NCI-H1436 (cell line): ENCODE results near the gene IRAK4.
A peak's percentile ranks its signal among the peaks of the same experiment; 100 is the strongest.
"Not testable (repeated sequence)": the region's sequence is repeated elsewhere in the genome, so short reads cannot be mapped to it uniquely, and the experiment has no call there.

ENCODE experiments used
- DNase-seq: peaks from one replicate; lab custom pipeline; 2025; lab: John Stamatoyannopoulos, UW

IRAK4 gene

GRCh38 chr12:43758728-43759563 is at the start of gene IRAK4, which contains the start of gene PUS7L:
Gene IRAK4, plus strand, starts transcription at chr12:43758951. Its CDS starts 9,161 bp downstream, at chr12:43768112.
Gene PUS7L, minus strand, starts transcription at chr12:43758790. Its CDS starts 3,545 bp downstream, at chr12:43755245.
- DNase-seq: peak; percentile 96

GRCh38 chr12:43711348-43711747 is 47.4 kb upstream of the IRAK4 start:
- no peak for DNase-seq

DNA sequence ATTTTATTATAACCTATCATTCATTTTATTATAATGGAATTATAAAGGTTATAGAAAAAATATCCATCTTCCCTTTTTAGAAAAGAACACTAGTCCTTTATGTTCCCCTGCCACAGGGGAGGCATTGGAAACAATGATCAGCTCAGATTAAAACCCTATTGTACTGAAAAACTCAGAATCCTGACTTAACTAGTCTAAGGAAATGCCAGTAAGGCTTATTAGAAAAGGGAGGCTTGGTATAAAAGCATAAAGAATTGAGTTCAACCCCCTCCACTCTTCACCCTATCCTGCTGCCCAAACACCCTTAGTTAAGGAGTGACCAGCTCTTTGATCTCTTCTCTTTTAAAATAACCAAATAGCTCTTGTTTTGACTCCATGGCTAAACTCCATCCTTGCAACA is 36.1 kb upstream of the IRAK4 start:
- no peak for DNase-seq

DNA sequence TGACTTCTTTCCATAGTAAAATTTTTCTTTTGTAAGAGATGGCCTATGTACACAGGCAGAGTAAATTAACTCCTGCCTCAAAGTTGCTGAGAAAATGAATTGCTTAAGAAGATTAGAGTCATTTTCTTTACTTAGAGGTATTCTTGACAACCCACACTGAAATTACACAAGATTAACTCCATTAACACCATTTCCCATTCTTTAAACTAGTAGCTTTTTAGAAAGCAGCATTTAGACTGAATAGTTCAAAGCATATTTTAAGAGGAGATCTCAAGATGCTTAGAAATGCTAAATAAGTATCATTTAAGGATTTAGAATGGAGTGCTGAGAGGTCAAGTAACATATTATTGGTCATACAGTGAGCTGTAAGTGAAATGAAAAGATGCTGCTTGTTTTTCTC is 35.6 kb upstream of the IRAK4 start:
- no peak for DNase-seq

DNA sequence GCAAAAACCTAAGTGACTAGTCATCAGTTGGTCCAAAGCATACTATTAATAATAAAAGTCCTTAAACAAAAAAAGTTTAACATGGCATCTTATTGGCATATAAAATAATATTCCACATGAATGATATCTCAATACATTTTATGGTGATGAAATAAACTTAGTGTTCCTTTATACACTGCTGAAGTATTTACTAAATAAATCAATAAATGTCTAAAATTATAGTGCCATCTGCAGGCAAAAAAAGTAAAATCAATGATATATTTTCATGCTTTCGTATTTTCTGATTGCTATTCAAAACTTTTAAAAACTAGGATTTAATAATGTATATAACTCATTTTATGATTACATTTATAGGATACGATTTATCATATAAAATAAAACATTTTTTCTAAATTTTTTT is 30.6 kb upstream of the IRAK4 start:
- no peak for DNase-seq

GRCh38 chr12:43728698-43729097 is 30.1 kb upstream of the IRAK4 start:
- DNase-seq: no peak

DNA sequence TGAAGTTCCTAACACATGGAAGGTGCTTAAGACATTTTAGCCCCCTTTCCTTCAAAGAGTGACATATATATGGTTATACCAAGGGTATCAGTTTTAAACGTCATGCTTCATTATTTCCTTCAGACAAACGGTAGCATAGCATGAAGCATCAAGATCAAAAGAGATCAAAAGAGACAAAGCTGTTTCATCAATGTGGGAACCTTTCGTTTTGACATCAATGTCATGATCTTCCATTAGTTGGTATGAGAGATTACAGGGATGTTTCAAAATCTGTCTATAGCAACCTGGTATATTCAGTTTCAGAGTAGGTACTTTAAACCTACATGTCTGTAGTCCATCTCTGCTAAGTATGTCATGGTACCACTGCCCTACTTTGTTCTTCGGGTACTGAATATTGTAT is 28.5 kb upstream of the IRAK4 start:
- DNase-seq: no peak

DNA sequence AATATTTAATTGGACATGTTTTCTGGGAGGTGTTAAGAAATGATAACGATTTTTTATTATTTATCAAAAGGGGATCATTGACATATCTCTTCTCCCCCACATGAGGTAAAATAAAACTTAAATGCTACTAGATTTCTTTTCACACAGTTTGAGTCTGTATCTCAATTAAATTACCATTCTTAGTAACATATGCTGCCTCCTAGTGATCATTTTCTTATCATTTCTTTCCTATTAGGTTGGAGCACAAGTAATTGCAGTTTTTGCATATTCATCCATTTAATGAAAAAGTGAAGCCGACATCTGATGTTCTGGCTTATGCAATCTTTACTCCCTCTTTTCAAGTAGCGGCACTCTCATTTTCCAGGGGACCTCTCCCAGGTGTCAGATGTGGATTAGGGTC is 25.1 kb upstream of the IRAK4 start:
- no peak for DNase-seq

DNA sequence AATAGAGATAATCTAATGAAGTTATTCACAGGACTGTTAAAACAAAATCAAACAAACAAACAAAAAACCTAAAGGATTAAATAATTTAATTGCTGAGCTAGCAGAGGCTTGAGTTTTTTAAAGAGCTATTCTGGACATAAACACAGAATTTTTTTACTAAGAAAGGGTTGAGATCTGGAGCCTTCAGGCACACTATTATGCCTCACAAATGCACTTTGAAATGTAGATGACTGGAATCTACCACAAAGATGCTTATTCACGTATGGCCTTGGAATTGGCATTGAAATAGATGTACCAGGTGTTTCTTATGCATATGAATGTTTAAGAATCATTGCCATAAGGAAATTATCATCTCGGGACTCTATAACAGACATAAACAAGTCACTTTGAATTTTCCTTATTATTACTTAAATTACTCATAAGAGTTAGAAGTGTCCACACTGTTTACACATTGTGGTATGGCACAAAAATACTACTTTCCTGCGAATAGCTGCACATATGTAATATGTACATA is 21.8 kb upstream of the IRAK4 start:
- no peak for DNase-seq

GRCh38 chr12:43737646-43738045 is 21.1 kb upstream of the IRAK4 start:
- DNase-seq: no peak

DNA sequence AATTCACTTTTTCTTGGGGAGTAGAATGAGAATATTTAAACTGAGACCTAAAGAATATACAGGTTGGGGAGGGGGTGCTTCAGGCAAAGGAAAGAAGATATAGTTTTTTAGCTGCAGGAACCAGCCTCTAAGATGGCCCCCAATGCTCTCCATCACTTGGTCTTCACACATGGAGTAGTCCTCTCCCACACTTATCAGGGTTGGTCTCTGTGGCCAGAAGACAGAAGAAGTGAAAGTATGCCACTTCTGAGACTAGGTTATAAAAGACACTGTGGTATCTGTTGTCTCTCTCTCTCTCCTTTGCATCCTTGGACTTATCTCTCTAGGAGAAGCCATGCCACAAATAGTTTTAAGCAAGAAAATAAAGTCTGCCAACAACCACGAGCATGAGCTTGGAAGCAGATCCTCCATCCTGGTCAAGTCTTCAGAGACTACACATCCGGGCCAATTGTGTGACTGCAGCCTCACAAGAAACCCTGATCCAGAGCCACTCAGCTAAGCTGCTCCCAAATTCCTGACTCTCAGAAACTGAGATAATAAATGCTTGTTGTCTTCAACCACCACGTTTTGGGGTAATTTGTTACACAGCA is 18.1 kb upstream of the IRAK4 start:
- no peak for DNase-seq

GRCh38 chr12:43742106-43742505 is 16.6 kb upstream of the IRAK4 start:
- no peak for DNase-seq

DNA sequence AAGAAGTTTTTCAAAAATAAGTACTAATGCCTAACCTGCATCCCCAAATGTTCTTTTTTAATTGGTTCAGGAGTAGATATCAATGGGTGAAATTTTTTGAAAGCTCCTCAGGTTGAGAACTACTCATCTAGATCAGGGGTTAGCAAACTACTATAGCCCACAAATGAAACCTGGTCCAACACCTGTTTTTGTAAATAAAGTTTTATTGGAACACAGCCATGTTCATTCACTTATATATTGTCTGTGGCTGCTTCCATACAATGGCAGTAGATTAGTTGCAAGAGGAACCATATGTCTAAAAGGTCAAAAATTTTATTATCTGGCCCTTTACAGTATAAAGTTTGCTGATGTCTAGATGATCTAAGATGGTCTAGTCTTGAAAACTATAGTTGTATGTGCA is 13.9 kb upstream of the IRAK4 start:
- no peak for DNase-seq

GRCh38 chr12:43749016-43749415 is 9.7 kb upstream of the IRAK4 start:
- DNase-seq: no peak

DNA sequence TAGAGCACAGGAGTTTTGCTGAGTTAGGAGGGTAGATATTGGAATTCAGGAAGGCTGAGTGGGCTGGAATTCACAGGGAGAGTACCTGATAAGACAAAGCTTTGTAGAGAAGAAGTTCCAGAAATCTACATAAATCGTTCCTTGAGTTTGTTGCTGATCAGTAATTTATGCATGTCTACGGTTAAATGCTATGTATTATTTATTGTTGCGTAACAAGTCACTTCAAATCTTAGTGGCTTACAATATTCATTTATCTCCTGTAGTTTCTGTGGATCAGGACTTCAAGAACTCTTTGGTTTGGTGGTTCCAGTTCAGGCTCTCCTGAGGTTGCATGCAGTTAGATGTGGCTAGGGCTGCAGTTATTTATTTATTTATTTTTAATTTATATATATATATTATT is 7.9 kb upstream of the IRAK4 start:
- DNase-seq: no peak

DNA sequence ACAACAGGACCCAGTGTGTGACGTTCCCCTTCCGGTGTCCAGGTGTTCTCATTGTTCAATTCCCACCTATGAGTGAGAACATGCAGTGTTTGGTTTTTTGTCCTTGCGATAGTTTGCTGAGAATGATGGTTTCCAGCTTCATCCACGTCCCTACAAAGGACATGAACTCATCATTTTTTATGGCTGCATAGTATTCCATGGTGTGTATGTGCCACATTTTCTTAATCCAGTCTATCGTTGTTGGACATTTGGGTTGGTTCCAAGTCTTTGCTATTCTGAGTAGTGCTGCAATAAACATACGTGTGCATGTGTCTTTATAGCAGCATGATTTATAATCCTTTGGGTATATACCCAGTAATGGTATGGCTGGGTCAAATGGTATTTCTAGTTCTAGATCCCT is 7.4 kb upstream of the IRAK4 start:
- not testable (repeated sequence) for DNase-seq

- no peak for DNase-seq
Observed at GRCh38 chr12:43754015-43754414, 4.7 kb upstream of the IRAK4 start.

DNA sequence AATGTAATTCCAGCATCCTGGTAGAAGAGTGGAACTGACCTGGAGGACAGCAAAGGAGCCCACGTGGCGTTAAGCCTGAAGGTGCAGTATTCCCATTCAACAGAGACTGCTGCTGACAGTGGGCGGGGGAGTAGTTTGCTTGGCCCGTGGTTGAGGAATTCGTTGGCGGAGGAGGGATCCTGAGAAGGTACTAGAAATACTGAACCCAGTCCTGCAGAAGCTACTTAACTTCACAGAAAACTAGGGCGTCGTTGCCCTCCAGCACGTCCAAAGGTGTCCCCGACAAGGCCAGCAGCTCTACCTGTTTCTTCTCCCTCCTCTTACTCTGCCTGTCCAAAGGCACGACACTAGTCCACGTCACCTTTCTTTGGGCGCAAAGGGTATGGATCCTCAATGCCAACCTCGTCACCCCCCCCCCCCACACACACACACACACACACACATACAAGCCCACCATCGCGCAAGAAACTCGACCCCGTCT is 464 bp upstream of the IRAK4 start:
- DNase-seq: no peak

GRCh38 chr12:43760396-43760795 is 1.6 kb downstream of the IRAK4 start:
- DNase-seq: no peak

DNA sequence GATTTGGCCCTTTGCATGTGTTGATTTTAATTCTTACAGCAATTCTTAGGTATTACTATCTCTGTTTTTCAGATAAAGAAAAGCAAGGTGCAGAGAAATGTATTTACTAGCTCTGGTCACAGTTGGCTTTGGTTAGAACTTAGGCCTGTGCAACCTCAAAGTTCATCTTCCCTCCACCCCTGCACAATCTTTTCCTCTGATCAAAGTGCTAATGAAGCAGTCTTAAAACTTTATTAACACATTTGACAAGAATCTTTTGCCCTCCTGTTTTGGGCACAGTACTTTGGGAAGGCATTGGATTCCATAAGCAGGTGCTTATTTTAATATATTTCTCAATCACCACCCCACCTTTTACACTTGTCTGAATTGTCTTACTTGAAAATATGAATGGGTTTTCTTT is 2.7 kb downstream of the IRAK4 start:
- DNase-seq: no peak

- DNase-seq: no peak
Observed at GRCh38 chr12:43762596-43762995, 3.8 kb downstream of the IRAK4 start.

- no peak for DNase-seq
Observed at GRCh38 chr12:43763769-43764168, 5.0 kb downstream of the IRAK4 start.

GRCh38 chr12:43764528-43764927 is 5.8 kb downstream of the IRAK4 start:
- DNase-seq: no peak
